DMS 273 (cell line): ENCODE measurements around the gene TP73.
A peak's percentile ranks its signal among the peaks of the same experiment; 100 is the strongest.

Experiments used
- DNase-seq: peaks from one replicate; lab custom pipeline; 2025; ENCODE audit not compliant: unreplicated experiment; lab: John Stamatoyannopoulos, UW

TP73 gene

DNA sequence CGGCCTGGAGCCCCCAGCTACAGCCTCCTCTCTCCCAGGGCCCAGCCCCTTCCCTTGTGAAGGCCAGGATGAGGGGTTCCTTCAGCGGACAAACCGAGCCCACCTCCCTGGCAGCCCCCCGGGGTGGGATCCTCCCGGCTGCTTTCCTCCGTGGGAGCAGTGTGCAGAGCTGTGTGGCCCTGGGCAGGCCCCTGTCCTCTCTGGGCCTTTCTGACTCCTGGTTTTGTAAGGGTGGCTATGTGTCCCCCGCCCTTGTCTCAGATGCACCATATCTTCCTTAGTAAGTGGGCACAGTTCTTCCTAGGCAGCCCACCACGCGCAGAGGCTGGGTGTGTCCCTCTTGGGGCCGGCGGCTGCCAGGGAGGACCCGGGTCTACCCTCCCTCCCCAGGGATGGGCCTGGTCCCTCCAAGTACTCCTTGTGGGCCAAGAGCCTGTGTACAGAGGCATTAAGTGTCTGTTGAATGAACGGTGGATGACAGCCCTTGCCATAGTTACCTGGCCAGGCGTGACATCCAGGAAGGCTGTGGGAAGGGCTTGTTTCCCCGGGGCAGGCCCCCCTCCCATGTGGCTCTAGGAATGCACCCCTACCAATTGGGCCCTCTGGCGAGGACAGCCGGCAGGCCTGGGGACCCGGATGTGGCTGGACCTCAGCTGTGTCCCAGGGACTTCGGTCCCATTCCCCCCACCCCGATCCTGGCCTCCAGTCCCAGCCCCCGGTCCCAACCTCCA, 124.1 kb downstream of the TP73 start:
- no peak for DNase-seq

DNA sequence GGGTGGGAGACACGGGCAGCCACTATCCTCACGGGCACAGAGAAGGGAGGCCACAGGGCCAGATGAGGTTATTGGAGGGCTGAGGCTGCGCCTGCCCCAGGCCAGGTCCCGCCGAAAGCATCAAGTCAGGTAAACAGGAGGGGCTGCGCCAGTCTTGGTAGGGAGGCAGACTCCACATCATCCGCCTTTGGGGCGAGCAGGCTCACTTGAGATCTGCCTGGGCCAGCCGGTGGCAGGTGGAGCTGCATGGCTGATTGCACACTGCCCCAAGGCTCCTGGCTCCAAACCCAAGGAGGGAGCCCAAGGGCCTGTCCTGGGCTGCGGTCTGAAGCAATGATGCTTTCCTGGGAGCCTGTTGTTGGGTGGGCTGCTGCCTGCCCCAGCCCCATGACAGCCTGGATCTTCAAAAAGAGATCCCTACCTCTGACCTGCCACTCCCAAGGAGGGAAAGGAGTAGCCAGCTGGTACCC, 124.8 kb downstream of the TP73 start:
- DNase-seq, result peak; percentile 82

DNA sequence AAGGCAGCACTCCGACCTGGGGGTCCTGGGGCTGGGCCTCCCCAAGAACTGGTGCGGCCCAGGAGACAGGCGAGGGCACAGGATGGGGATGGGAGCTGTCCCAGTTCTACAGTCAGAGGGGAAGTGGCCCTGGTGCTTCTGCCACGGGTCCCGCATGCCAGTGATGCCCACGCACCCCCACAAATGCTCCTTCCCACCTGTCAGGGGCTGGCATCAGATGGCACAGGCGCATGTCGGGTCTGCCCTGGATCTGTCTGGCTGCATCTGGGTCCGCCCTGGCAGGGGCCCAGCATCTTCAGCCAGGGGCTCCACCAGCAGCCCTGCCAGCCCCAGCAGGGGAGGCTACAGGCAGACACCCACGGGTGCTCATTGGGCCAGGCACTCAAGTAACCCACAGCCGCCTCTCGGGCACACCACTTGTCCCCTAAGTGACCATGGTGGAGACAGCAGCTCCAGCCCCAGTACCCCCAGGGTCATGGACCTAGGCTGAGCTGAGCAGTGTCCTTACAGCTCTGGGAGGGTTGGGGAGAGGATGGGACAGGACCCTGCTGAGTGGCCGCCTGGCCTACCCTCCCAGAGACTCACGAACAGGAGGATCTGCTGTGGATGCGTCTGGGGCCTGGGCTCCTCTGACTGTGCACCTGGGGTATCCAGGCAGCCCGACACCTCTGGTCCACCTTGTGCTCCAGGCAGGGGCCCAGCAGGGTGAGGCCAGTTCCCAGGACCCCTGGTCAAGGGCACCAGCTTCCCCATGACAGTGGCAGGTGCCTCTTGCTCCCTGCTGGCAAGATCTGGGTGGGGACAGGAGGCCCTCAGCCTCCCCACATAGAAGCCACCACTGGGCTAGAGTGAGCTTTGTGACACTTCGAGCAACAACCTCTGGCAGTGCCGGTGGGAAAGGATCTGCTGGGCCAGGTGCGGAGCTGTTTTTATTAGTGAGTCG, 125.6 kb downstream of the TP73 start:
- peak; percentile 51 for DNase-seq

DNA sequence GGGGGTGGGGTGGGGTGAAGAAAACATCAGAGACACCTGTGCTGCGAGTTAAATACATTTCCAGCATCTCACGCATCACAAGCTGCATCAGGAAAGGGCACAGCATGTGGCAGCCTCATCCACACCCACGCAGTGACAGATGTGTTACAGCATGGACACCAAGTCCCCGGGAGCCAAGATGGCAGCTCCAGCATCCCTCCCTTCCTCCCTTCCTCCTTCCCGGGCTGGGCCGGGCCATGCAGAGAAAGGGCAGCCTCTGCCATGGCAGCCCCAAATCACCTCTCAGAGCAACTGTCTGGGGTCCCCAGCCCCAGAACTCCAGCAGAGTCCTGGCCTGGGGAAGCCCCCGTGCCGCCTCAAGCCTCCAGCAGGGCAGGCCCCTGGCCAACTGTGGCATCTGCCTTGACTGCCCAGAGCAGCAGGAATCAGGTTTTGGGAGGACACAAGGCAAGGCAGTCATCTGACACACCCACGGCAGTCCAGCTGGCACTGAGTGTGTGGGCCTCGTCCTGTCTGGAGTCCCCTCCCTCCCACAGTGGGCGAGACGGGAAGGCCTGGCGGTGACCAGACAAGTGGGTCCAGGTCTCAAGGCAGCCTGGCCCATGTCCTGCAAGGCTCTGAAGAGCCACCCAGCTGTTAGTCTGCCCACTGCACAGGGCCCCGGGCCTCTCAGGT, 126.4 kb downstream of the TP73 start:
- DNase-seq, result peak; percentile 88

DNA sequence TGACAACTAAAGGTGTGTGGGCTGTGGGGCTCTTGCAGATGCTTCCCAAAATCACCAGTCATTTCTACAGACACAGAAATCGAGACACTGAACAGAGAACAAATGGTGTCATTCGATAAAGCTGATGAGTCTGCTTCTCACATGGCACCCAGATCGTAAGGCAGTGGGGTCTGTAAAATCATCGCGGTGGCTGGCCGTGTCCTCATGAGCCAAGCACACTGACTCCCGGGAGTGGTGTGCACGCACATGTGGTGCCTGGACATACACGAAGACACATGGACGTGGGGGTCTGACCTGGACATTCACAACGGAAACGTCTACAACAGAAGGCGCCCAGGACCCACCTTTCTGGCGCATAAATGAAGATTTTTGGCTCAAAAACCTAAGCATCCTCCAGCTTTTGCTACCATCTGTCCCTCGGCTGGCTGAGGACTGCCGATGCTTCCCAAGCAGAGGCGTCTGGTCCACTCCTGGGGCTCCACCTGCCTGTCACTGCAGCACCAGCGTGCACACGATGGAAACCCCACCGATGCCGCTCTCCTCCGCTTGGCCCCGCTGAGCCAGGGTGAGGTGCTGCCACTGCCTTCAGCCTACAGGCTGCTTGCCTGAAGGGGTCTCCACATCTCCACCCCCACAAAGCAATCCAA, 127.1 kb downstream of the TP73 start:
- peak; percentile 76 for DNase-seq

DNA sequence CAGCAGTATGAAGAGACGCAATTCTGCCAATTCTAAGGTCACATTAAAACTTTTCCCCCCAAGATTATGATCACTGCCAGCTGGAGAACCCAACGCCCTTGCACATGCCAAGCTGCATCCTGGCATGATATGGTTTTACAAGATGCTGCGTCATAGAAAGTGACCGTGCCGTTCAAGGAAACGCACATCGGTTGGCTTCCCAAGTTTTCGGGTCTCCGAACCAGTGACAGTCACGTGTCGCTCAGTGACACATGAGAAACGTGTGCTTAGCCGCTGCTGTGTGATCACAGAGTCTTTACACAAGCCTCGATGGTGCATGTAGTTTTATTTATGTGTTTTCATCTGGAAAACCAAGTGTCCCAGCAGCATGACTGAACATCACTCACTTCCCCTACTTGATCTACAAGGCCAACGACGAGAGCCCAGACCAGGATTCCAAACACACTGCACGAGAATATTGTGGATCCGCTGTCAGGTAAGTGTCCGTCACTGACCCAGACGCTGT, 127.6 kb downstream of the TP73 start:
- DNase-seq, result no peak

DNA sequence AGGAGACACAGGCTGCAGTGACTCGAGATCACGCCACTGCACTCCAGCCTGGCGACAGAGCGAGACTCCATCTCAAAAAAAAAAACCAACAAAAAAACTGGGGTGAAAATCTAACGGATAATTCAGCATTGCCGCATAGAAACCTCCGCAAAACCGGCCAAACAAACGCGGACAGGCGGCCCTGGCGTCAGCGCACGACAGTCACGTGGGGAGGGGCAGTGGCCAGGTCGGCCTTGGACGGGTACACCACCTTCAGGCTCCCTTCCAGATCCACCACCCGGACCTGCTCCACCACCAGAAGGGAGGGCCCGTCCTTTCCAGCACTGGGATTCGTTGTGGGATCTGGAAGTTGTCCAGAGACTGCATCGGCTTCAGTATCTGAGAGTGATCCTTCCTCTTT, 128.6 kb downstream of the TP73 start:
- no peak for DNase-seq

DNA sequence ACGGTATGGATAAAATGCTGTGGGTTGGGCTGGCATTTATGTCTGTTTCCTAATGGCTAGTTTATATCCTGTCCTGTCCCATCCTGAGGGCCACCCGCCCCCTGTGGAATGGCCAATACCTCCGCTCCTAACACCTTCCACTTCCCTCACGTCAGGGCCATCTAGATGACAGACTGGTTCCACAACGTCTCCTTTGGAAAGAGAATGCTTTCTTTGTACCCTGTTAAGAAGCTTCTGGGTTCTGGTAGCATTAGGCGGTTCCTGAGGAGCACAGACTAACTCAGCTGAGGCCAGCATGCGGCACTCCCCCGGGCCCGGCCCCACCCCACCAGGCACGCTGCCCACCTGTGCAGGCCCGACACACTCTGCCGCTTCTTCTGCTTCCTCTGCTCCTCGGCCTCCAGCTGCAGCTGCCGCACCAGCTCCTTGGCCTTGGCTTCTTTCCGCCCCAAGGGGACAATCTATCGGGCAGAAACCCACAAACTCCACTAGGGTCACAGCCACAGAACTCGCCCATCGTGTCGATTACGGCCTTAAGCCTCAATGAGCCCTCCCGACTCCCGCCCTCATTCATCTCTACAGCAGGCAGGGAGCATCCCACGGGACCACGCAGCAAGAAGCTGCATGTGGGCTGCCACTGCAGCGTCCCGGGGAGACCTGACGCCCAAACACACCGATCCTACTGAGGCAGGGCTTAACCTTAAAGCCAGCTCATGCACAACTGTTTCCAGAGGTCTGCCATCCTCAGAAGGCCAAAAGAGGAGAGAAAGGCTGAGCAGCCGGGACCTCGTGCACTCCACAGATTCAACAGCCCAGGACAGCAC, 131.5 kb downstream of the TP73 start:
- no peak for DNase-seq

DNA sequence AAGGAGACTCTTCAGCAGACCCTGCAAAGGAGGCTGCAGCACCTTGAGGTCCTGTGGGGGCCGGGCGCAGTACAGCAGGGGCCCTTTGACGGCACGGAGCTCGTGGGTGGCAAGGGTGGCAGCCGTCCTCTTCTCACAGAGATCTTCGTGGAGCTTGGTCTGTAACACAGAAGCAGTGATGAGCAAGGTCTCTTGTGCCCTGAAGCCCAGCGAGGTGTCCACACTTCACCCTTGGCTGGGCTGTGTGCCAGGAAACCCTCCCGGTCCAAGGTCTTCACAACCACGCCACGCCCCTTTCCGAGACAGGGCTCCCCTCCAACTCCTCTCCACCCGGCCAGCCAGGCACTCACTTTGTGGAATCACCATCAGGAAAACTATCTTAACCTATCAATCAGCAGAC, 132.7 kb downstream of the TP73 start:
- no peak for DNase-seq

DNA sequence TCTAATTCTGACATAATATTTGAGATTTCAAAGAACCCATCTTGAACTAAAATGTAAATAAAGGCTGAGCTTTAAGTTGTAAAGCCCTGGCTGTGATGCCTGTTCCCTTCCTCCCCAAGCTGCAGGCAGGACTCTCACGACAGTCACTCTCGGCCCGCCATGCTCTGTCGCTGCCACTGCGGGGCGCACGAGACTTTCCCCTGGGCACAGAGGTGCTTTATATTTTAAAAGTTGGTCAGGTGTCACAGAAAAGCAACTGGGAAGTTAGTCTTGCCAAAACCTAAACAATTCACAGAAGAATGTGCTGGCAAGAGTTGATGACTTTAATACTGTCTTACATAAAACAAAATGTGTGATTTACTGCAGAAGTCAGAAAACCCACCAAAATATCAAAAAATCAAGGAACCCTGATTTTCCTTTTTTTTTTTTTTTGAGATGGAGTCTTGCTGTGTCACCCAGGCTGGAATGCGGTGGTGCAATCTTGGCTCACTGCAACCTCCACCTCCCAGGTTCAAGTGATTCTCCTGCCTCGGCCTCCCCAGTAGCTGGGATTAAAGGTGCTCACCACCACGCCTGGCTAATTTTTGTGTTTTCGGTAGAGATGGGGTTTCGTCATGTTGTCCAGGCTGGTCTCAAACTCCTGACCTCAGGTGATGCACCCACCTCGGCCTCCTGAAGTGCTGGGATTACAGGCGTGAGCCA, 133.3 kb downstream of the TP73 start:
- peak; percentile 47 for DNase-seq
